ENCODE data around the gene LHFPL3.

Gene LHFPL3

DNA sequence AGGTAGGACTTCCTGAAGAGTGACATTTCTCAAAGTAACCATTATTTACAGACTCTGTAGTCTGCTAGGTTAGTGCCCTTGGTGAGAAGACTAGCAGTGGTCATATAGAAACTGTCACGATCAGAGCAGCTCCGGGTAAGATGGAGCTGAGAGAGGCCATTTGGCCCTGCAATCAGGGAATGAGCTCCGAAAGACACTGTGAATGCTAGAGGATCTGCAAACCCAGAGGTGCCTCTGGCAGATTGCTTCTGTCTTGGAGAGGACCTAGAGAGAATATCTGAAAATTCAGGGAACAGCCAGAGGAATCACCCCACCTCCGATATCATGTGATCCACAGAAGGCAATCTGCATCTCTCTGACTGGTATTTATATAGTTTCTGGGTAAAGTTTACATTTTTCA is 438.7 kb downstream of the LHFPL3 start:
- DNase-seq: no peak

DNA sequence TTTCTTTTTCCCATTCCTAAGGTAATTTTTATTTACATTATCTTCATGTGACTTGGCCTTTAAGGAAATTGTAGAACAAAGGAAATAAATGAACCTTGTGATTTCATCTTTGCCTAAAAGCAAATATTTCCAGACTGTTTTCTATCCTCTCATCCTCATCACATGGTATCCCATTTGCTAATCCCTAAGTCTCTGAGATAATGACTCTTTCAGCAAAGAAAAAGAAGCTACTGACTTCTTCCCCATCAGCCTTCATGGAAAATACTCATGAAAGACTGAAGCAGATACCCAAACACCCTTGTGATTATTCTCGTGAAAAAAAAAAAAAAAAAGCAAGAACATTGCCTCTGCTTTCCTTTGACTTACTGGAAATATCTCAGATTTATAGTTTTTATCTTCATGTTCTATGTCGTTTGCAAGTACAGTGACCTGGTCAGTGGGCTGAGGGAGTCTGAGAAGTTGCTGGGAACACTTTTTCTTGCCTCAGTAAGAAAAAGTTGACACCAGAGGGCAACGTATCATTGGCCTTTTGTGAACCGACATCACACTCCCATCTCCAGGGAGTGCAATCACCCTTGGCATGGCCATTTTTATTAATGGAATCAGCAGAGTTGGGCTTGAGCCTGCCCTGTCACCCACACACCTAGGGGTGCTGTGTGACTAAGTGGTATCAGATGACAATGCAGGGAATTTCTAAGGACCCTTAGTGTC is 439.6 kb downstream of the LHFPL3 start:
- DNase-seq: no peak

DNA sequence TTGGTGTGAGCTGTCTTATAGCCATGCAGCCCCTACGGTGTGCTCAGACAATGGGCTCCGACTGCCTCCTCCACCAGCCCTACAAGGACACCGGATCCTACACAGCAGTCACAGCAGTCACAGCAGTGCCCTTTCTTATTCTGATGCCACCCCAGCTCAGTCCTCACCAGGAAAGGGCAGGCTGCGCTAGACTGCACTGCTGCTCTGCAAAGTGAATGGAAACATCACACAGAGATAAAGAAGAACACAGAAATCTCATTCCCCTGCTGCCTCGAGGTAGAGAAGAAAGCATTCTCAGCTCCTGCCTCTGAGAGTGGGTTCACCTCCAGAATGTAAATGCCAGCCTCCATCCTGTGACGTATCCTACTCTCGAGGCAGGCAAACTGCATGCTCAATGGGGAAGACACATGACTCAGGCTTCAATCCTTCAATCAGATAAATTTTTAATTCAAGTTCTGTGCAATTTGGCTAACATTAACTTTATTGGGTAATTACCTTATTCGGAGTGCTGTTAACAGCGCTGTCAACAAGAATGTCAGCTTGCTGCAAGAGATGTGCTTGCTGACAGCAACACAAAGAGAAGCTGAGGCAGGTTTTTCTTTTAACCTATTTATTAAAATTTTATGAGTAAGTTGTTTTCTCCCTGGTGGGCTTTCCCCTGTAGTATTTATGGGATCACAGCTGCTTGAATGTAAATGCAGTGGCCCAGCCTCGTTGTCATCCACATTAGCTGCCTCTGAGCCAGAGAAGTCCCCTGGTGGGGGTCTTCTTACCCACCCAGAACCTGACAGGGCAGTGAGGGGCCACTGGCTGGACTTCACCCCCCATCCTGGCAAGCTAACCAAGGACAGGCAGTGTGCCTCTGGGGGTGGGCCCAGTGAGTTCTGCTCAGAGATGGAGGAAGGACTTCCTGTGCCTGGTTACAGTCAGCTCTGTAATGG is 444.3 kb downstream of the LHFPL3 start:
- no peak for DNase-seq

DNA sequence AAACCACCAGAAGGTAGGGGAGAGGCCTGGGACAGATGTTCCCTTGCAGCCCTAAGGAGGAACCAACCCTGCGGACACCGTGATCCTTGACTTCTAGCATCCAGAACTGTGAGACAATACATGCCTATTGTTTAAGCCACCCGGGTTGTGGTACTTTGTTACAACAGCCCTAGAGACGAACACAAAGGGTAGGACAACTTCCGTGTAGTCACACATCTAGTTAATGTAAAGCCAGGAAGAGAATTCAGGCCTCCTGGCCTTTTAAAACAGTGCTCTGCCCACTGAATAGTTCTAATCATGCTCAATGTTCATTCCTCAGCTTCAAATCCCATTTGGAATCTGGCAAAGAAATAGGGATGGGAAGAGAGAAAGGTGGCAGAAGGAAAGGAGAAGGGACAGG is 445.4 kb downstream of the LHFPL3 start:
- no peak for DNase-seq

DNA sequence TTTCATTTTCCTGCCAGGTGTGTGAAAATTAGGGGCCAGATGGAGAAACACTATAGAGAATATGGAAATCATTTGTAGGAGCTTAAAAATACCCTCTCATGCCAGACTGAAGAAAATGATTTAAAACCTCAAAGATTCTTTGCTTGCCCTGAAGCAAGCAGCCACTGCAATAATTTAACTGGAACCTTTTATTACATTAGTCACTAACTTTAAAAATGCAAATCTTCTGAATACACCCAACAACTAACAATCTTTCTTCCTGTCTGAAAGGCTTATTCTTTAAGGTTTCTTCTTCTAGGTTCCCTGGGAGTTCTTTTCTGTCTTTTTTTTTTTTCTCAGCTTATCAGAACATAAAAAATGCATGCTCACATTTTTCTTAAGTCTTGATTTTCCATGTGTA is 447.1 kb downstream of the LHFPL3 start:
- DNase-seq: no peak

DNA sequence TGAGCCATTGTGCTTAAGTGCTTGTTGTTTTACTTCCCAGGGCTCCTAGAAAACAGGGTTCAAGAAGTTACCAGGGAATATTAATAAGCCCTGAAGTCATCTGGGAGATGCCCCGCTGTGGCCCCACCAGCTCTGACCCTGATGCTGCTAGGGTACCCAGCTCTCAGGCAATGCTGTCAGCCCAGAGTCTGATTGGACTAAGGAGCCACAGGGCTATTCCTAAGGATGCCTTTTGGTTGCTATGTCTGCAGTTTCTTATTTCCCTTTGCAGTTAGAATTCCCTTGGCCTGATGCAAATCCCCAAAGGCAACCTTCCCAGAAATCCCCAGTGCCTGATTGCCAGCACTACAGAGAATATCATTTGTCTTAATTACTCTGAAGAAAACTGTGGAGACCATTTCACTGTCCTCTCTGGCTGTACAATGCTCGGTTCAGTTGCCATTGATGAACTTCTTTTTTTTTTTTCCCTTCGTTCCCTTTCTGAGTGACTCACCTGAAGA is 448.9 kb downstream of the LHFPL3 start:
- no peak for DNase-seq

DNA sequence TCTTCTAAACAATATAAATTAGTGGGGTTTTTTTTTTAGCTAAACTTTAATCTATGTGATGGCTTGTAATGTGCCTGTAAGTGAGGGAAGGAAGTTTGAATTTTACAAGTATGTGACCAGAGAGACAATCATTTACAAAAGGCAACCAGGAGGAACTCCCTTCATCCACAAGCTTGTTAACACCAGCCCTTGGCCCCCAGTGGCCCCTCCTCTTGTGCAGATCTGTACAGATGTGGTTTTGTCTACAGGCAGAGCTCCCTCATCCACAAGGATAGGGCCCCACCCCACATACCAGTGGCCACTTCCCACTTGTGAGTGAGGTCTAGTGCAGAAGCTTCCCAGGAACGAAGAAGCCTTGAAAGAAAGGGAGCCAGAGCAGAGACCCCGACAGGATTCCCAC is 451.5 kb downstream of the LHFPL3 start:
- no peak for DNase-seq

DNA sequence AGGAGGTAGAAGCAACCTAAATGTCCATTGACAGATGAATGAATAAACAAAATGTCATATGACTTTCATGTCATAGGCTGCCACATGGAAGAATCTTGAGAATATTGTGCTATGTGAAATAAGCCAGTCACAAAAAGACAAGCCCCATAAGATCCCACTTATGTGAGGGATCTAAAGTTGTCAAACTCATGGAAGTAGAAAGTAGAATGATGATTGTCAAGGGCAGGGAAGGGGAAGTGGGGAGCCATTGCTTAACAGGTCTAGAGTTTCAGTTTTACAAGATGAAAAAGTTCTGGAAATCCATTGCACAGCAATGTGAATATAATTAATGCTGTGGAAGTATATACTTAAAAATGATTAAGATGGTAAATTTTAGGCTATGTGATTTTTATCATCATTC is 456.3 kb downstream of the LHFPL3 start:
- DNase-seq: no peak

DNA sequence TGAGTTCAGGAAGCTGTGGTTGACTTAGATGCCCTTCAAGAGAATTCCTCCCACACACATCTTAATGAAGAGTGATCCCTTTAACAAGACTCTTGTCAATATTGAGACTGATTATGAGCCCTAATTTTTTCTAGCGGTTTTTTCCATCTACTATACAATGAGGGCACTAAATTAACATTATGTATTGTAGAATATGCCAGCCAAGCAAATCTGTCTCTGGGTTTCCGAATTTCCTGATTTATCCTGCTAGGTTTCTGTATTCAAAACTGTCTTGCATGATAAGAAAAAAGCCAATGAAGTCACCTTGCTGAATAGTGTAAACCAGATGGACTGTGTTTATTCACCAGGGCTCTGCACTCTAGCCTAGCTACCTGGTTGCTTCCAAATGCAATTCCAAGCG is 461.4 kb downstream of the LHFPL3 start:
- DNase-seq: no peak

DNA sequence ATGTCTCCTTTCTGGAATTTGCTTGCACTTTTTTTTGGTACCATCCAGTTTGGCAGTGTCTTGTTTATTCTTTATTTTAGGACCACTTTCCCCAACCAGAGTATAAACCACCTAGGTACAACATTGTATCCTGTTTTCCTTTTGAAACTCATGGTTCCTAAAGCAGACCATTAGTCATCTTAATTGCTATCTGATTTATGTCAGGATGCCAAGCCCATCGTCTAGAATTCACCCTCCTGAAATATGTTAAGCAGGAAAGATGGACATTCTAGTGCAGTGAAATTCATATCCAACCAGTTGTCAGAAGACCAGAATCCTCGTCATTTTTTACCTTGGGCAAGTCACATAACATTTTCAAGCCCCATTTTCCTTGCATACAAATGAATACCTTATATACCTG is 462.0 kb downstream of the LHFPL3 start:
- no peak for DNase-seq

DNA sequence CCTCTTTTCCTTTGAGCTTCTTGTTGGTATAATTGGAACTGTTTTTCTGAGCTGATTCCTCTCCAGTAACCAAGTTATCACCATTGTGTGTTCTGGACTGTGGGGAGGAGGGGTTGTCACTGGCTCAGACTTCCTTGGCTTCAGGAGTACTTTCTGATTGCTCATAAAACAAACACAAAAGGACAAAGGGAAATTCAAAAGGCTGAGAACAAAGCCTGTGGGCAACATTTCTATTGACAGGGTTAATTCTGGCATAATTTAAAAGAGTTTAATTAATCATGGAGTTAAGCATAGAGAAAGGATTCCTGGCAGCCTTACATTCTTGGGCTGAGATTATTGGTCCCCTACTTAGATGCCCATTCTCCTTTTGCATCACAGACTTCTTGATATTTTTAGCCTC is 462.7 kb downstream of the LHFPL3 start:
- DNase-seq: no peak

DNA sequence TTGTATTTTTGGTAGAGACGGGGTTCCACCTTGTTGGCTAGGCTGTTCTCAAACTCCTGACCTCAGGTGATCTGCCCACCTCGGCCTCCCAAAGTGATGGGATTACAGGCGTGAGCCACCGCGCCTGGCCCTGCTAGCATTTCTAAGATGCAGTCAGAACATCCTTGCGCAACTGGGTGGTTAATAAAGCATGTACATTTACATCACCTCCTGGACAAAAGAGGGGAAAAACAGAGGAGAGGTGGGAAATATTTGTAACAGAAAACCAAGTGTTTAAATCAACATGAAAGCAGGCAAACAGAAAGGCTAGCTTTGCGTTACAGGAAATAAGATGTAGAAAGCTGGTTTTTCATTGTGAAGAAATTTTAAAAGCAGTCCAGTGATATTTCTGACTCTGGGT is 464.7 kb downstream of the LHFPL3 start:
- no peak for DNase-seq

DNA sequence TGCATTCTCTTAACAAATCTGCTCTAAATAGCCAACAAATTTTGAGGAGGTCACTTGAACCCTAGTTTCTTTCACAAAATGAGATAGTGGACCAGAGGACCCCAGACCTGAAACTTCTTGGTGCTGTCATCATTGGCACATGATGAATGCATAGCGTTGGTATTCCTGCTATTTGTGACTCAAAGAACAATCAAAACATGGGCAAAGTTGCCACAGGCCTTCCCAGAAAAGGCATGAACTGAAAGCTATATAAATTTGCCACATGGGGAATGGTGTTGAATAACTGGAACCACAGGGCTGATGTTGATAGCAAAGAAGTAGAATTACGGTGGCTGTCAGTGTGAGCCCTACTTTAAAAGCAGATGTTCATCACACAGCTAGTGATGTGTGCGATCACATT is 465.8 kb downstream of the LHFPL3 start:
- DNase-seq: no peak

DNA sequence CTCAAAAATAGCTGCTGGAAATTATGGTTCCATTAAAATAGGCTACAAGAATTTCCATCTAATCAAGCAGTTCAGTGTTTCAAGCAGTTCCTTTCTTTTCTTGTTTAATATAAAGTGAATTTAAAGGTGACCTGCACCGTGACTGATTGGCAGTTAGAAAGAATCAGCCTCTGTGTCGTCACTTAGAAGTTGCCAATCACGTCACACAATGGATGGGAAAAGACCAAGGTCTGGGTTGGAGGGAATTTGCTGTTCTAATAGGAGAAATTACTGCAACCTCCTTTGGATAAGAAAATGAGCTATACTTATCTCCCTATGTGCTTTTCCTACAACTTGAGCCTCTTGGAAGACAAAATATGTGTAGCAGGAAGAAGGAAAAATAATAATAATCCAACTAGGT is 466.2 kb downstream of the LHFPL3 start:
- DNase-seq: no peak

DNA sequence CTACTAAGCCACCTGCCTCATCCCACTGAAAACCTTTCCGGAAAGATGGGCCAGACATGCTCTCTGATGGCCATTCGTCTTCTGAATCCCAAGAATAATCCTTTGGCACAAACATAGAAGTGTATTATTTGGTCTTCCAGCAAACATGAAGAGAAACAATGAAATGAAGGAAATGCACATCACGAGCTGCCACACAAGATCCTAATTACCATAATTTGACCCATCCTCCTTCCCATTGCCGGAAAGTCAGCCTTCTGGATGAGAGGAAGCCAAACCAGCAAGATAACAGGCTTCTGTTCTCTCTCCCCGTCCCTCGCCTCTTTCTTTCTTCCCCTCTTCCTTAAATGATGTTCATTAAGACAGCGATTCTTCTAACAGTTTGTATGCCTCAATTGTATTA is 466.7 kb downstream of the LHFPL3 start:
- no peak for DNase-seq

DNA sequence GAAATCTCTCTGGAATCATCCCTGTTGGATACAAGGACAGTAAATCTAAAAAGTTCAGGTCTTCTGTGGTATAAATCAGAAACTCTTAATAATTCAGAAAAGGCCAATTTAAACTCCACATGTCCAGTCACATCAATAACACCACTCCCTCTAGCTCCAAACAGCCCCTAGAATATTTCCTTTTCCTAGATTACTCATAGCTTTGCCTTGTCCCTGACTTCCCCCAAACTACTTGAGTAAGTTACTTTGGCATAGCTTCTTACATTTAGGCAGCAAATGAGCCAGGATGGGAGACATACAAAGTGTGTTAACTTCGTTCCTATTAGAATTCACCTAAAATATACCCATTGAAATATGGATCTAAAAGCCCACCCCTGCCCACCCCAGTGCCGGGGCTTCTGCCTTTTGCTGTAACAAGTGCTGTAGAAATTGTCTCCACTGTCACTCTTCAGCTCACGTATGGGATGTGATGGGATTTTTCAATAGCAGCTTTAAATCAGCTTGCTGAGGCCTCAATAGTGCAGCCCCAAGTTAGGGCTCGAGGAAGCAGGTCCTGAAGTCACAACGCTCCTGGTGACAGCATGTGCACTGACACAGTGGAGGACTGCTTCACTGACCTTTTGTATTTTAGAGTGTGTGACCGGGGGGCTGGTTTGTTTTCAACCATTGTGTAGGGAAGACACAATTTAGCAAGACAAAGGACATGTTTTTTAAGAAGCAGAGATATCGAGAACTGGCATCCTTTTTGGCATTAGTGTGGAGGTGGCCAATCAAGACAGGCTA is 467.4 kb downstream of the LHFPL3 start:
- DNase-seq: no peak

DNA sequence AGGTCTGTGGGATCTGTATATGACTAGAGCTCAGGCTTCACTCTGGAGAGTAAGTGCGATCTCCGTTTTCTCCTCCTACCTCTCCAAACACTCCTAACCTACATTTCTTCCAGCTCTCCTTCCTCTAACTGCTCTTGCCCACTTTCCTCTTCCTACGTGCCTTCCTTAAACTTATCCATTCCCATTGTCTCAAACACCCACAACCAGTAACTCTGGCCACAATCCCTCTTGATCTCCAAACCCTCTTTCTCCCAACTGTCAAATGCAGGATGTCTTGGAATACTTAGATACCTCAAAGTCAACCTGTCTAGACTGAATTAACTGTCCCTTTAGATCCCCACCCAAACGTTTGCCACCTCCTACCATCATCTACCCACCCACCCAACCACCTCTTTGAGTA is 471.9 kb downstream of the LHFPL3 start:
- no peak for DNase-seq

DNA sequence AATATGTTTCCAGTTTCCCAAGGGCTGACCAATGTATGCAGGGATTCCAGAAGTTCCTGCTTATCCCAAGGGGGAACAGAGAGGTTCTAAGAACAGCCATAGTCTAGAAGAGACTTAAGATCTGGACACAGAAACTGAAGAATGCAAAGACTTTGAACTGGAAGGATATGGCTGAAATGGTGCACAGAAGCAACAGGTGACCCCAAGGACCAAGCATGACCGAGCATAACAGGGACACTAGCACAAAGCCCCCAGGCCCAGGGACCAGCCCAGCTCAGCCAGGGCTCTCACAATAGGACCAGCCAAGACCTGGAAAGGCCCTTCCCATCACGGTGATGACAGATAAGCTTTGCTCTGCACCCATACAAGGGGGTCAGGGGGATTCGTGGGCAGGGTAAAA is 472.6 kb downstream of the LHFPL3 start:
- no peak for DNase-seq

DNA sequence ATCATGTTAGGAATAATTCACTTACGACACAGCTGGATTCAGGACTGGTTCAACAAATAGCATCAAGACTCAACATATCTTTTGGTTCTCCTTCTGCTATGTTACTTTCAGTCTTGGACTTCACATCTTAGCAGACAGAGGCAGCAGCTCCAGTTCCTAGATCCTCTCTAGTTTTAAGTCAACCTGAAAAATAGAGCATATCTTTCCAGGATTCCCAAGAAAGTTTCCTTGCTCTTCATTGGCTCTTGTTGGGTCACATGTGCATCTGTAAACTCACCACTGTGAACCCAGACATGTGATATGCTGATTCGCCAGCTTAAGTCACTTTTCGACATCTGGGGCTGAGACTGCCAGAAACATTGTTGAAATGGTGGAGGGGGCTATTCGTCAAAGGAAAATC is 475.5 kb downstream of the LHFPL3 start:
- DNase-seq: no peak

DNA sequence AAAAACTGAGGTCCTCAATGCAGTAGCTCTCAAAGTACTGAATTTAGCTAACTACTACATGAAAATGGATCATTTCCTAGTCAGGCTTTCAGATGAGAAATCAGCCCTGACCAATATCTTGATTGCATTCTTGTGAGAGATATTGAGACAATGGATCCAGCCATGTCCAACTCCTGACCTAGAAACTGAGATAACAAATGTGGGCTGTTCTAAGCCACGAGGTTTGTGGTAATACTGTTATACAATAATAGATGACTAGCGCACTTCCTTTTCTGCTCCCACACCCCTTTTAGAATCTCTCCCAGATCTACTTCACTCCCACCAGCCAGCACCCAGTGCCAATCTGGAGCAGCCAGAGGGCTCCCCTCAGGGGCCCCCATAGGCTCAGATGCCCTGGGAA is 476.3 kb downstream of the LHFPL3 start:
- no peak for DNase-seq

DNA sequence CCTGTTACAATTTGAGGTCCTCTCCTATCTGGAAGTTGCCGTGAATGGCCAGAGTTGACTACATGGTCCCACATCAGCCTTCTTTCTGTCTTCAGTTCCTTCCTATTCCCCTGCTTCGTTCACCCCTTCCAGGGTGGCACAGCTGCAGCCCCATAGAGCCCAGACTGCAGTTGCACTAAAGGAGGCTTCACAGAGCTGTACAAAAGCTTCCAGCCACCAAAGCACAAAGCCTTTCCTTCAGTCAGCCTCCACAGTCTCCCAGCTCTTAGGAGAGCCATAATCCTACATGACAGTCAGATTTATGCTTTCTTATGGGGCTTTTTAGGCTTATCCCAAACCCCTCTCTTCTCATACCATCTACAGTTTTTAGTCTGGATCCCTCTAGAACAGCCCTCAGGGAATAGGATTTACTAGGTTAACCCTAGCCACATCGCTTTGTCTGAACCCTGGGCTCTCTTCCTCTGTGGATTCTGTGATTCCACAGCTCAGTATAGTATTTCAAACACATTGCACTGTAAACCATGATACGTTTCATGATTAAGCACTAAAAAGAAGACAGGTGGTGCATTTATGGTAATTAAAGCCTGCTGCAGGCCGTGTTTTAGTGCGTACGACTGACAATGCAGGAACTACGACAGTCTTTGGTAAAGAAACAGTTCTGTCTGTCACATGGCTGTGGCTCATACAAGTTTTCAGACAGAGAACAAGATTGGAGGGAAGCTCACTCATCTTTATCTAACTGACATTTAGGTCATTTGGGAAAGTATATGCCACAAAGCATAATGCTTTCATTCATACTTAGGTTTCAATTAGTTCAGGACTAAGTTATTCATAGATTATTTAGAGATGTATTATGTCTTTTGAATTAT is 477.3 kb downstream of the LHFPL3 start:
- DNase-seq: no peak

DNA sequence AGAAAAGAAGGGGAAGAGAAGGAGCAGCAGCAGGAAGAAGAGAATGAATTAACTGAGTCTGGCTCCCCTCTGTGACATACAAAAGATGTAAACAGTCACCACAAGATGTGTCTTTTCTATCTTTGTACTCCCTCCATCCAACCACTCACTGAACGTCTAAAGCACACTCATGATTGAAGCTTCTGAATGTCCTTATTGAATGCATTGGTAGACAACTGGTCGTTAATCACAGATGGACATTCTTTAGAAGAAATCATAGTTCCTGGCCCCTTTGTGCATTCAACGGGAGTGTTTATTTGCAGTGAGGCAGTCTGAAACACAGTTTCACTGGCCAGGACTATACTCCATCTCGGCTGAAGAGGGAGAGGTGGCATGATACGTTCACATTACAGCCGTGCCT is 479.3 kb downstream of the LHFPL3 start:
- no peak for DNase-seq
